C4-2B (cell line): ENCODE results near the gene NRG3.

ENCODE experiments used
- ZFX ChIP-seq: fragments of 450-650 bp; IDR thresholded peaks from 2 replicates; pipeline ENCODE4 v1.6.1; 2017
- TF ChIP-seq, protein P1 (sequence below): fragments of 450-650 bp; conservative IDR thresholded peaks from 2 replicates; pipeline ENCODE4 v1.5.1; 2017; ENCODE audit warnings: mild to moderate bottlenecking

DNA sequence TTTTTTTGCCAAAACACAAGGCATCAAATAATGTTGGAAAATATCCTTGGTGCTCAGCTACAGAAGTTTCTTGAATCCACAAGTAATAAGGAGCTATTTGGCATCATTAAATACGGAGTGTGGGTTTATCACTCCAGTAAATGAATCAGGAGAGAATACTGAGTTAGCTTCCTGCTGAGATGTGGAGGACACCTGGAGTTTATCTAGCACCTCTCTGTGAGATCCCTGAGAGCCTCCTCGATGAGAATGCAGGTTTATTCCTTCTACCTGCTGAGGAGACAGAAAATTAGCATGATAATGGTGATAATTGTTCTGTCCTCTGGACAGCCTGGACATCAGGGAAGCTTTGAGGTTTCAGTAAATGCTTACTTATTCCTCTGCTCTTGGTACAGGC, 40.5 kb downstream of the NRG3 start:
- TF ChIP-seq, protein P1, sequence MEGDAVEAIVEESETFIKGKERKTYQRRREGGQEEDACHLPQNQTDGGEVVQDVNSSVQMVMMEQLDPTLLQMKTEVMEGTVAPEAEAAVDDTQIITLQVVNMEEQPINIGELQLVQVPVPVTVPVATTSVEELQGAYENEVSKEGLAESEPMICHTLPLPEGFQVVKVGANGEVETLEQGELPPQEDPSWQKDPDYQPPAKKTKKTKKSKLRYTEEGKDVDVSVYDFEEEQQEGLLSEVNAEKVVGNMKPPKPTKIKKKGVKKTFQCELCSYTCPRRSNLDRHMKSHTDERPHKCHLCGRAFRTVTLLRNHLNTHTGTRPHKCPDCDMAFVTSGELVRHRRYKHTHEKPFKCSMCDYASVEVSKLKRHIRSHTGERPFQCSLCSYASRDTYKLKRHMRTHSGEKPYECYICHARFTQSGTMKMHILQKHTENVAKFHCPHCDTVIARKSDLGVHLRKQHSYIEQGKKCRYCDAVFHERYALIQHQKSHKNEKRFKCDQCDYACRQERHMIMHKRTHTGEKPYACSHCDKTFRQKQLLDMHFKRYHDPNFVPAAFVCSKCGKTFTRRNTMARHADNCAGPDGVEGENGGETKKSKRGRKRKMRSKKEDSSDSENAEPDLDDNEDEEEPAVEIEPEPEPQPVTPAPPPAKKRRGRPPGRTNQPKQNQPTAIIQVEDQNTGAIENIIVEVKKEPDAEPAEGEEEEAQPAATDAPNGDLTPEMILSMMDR = no peak
- TF ChIP-seq ZFX = no peak
